Measurements from ENCODE around the gene AAMDC.
"Not testable (repeated sequence)": the region's sequence is repeated elsewhere in the genome, so short reads cannot be mapped to it uniquely, and the experiment has no call there.

AAMDC gene

GRCh38 chr11:77894949-77895348 is 74.0 kb downstream of the AAMDC start:
- not testable (repeated sequence) for H3K27ac ChIP-seq

DNA sequence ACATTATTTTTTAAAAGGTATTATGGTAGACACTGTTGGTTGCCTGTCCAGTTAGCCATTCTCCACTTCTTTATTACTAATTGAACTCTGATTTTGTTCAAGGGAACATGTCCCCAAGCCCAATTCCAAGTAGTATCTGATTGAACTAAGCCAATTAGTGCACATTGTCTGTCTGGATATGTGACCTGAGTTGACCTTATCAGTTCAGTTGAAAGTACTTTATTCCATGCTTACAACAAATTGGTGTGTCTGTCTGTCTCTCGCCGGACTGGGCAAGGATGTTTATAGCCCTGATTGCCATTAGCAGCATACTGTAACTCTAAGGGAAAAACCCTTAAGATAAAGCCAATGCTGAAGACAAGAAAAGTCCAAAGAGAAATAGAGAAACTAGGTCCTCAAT is 87.9 kb downstream of the AAMDC start:
- no peak overlapping the region for H3K27ac ChIP-seq
- TF ChIP-seq CTCF (IDR thresholded peaks at IDR 0.05) (no peak), ZFX (IDR thresholded peaks at IDR 0.05; ENCODE audit: borderline replicate concordance) (no peak)

DNA sequence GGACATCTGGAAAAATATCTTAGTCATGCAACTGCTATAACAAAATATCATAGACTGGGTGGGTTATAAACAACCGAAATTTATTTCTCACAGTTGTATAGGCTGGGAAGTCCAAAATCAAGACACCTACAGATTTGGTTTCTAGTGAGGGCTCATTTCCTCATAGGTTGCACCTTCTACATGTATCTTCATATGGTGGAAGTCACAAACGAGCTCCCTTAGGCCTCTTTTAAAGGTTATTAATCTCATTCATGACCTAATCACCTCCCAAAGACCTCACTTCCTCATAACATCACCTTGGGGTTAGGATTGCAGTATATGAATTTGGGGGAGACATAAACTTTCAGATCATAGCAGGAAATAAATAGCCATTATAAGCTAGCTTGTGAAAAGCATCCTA is 88.3 kb downstream of the AAMDC start:
- TF ChIP-seq ZFX (IDR thresholded peaks at IDR 0.05; ENCODE audit: borderline replicate concordance) (no peak), CTCF (IDR thresholded peaks at IDR 0.05) (no peak)
- H3K27ac ChIP-seq: no peak overlapping the region

DNA sequence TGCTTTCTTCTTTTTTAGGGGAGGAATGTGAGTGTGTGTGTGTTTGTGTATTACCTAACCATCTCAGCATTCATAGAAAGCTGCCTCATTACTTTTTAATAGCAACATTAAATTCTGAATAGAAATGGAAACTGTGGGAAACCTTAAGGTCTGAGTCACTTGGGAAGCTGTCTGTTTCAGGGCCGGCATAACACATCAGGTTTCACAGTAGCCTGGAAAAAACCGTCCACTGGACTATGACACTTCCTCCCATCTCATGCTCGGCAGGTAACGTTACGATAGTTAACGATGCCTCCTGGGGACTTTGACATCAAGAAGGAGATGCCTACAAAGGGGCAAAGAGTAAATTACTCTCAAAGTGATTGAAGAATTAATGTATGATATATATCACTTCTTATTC is 89.9 kb downstream of the AAMDC start:
- H3K27ac ChIP-seq: not testable (repeated sequence)

GRCh38 chr11:77913608-77914306 is 92.8 kb downstream of the AAMDC start:
- H3K27ac ChIP-seq: peak overlapping the region; percentile 53

DNA sequence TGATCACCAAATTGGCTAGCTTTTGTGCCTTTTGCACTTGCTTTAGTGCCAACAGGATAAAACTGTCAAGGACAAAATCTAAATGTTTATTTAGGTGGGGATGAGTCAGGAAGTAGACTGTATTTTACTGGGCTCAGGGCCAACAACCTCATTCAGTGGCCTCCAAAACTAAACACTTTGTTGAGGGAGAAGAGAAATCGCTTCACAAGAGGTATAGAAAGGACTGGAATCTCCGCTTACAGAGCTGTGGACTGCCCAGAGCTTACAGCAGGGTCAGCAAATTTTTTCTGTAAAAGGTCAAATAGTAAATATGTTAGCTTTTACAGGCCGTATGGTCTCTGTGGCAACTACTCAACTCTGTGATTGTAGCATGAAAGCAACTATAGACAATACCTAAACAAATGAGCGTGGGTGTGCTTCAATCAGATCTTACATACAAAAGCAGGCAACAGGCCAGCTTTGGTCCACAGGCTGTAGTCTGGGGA is 93.4 kb downstream of the AAMDC start:
- peak overlapping the region; percentile 53 for H3K27ac ChIP-seq

DNA sequence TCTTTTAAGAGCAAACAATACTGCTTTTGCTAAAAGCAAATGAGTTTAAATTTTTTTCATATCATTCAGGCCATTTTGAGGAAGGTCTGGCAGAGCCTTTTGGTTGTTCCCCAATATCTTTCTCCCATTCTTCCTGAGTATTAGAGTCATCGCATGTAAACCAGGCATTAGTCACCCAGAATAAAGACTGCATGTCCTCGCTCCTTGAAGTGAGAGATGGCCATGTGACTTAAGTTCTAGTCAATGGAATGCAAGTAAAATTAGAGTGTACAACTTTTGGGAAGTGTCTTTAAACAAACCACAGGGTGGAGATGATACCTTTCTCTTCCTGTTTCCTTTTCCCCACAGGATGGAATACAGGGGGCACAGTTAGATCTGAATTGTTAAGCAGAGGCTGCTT is 96.8 kb downstream of the AAMDC start:
- H3K27ac ChIP-seq: not testable (repeated sequence)

All from 22Rv1 (cell line).